Activated T-cell treated with anti-CD3 and anti-CD28 coated beads for 1 hour (primary cell): ENCODE measurements around the gene MRS2.

Experiments used
- DNase-seq: peaks from one replicate; pipeline ENCODE4 v3.0.0-alpha.2; 2020; ENCODE audit warnings: low read depth

The MRS2 gene

DNA sequence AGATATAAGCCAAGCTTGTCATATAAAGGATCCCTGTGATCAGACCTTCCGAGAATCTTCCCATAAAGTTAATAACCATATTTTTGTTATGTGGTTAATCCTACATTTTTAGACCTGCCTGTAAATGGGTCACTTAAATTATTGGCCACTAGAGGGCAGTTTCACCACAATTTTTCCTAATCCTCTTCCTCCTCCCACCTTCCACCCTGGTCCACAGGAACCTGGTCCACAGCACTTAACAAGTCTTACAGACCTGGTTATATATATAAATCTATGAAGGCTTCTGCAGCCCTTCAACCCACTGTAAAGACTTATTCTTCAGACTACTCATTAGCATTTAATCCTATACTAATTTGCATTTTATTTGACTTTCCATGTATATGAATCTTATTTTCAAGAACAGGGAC is 28.3 kb downstream of the MRS2 start:
- no peak for DNase-seq

DNA sequence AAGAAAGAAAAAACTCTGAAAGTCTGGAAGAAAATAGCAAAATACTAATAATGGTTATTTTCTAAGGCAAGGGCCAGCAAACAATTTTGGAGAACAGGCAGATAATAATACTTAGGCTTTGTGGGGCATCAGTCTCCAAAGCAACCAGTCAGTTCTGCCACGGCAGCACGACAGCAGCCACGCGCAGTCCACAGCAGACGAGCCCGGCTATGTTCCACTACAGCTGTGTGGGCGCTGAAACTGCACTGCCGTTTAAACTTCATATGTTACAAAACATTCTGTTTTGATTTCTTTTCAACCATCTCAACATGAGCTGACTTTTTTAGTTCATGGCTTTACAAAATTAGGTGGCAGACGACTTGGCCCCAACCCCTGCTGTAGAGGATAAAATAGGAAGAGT is 29.9 kb downstream of the MRS2 start:
- no peak for DNase-seq

DNA sequence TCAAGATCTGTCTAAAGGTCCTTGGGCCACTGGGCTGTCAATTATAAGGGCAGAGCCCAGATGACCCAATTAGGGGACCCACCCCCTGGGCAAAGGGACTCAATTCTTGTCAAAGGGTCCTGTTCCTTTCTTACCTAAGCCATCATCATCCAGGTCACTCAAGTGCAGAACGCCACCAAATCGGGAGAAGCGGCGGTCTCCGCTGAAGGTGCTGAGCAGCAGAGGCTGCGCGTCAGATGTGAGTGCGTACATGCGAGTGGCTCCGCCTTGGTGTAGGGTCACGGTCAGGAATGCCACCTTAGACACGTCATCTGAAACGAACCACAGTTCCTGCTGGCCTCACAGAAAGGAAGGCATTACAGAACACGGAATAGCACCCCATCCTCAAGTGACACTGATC is 34.2 kb downstream of the MRS2 start:
- no peak for DNase-seq

DNA sequence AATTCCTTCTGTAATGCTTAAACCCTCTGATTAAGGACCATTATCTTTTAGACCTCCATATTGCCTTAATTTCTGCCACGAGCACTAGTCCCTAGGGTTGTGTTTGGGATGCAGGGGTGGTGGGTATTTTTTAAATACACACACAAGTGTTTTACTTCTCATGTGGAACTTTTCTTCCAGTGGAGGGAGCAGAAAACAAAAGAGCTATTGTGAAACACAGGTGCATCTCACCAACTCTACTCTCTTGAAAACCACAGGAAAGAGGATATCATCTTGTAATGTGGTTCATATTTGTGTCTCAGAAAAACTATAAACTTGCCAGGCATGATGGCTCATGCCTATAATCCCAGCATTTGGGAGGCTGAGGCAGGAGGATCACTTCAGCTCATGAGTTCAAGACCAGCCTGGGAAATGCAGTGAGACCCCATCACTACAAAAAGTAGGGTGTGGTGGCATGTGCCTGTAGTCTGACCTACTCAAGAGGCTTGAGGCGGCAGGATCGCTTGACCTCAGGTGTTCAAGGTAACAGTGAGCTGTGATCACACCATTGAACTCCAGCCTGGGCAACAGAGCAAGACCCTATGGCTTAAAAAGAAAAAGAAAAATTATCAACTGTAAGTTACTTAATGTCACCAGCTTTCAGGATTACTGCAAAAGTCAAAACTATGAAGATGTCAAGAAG is 37.3 kb downstream of the MRS2 start:
- no peak for DNase-seq

DNA sequence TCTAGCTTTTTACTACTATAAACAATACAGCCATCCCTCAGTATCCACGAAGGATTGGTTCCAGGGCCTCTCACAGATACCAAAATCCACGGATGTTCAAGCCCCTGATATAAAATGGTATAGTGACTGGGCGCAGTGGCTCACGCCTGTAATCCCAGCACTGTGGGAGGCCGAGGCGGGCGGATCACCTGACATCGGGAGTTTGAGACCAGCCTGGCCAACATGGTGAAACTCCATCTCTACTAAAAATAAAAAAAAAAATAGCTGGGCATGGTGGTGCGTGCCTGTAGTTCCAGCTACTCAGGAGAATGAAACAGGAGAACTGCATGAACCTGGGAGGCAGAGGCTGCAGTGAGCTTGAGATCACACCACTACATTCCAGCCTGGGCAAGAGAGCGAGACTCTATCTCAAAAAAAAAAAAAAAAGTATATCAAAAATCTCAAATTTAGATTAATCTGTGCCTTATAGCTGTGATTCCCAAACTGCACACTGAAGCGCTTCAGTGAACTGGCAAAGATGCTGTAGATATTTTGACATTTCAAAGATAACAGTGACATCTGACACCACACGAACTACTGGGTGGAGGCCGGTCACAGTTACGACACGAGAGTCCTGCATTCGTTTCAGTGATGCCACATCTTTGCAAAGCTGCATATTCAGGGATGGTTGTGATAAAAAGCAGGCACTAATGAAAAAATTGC is 38.3 kb downstream of the MRS2 start:
- DNase-seq: no peak

DNA sequence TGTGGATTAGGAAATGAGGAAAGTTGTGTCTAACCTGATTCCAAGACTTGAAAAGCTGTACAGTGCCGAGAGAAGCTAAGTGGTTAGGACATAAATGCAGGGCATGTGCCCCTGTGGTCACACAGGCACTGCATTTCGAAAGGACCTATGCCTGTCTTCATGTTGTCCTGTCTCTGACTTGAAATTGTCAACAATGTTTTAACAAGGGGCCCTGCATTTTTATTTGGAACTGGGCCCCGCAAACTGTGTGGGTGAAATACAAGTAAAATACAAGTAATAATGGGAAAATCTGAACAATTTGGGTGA is 38.8 kb downstream of the MRS2 start:
- no peak for DNase-seq

DNA sequence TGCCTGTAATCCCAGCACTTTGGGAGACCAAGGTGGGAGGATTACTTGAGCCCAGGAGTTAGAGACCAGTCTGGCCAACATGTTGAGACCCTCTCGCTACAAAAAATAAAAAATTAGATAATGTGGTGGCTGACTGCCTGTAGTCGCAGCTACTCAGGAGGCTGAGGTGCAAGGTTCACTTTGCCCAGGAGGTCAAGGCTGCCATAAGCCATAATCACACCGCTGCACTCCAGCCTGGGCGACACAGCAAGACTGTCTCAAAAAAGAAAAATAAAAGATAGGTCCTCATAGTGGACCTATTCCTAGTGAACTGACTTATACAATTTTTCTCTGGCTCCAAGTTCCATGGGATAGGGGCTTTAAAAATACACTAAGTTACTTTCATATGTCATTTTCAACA is 41.9 kb downstream of the MRS2 start:
- DNase-seq: no peak

DNA sequence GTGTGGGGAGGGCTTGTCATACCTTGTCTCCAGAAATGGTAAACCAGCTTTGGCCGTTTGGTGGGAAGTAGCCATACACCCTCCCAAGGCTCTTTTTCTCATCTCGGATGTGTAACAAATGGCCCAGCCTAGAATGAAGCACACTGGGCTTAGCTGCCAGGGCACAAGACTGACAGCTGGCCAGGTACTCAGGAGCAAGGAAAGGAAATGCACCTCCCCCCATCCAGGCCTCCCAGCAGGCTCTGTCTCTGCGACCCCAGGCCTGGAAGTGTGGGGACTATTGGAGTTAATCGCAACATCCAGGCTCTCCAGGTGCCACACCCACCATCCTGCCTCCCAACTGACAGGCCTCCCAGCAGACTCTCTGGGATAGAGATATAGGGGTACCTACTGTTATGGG is 43.0 kb downstream of the MRS2 start:
- DNase-seq: no peak

DNA sequence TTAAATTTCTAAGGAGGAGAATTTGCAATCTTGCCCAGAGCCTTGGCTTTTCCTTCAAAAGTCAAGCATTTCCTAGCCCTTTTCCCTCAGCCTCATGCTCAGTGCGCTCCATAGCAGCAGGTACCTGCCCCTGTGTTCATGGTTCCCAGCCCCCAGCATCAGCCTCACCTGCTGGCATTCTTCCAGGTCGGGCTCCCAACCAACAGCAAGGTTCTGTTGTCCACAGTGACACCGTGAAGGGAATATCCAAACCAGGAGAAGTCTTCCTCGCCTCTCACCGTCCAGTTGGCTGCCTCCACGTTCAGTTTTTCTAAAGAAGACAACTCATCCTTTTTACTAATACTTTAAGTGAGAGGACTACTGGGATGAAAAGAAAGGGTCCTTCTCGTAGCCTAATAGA is 43.9 kb downstream of the MRS2 start:
- DNase-seq: no peak

DNA sequence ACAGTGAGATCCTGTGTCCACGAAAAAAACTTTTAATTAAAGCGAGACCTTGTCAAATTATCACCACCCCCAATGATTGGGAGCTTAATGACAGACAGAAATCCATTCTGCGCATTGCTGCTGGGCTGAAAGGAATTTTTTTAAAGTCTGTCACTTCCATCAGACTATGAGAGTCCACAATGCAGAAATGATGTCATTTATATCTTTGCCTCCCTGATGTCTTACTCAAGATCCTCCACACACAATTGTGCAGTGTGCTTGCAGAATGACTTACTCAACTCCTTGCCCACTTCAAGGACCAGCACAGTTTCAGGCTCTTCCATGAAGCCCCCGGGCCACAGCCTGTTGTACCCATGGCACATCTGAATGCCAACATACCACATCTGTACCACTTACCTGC is 45.7 kb downstream of the MRS2 start:
- DNase-seq: no peak

DNA sequence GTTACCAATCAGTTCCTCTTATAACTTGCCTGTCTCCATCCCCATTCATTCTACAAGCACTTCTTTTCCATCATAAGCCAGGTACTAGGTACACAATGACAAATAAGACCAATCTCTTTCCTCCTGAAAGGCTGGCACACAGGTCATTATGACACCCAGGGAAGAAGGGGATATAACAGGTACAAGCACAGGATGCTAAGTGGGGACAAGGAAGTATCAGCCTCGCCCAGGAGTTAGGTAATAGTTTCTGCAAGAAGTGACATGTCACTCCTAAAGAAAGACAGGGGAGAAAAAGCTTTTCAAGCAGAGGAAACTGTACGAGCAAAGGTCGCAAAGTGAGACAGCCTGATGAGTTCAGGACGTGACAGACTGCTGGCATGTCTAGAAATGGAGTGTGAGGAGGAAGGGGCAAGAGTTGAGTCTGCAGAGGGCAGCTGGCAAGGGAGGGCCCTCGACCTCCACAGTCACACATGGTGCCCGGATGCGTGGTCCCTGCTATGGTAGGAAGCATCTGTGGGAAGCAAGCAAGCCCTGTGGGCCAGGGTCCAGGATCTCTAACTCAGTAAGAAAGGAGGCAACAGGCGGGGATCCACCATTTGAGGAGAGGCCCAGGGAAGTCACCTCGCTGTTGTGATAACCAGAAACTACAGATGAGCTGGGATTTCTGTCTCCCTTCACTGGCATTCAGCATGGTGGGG is 46.2 kb downstream of the MRS2 start:
- no peak for DNase-seq

DNA sequence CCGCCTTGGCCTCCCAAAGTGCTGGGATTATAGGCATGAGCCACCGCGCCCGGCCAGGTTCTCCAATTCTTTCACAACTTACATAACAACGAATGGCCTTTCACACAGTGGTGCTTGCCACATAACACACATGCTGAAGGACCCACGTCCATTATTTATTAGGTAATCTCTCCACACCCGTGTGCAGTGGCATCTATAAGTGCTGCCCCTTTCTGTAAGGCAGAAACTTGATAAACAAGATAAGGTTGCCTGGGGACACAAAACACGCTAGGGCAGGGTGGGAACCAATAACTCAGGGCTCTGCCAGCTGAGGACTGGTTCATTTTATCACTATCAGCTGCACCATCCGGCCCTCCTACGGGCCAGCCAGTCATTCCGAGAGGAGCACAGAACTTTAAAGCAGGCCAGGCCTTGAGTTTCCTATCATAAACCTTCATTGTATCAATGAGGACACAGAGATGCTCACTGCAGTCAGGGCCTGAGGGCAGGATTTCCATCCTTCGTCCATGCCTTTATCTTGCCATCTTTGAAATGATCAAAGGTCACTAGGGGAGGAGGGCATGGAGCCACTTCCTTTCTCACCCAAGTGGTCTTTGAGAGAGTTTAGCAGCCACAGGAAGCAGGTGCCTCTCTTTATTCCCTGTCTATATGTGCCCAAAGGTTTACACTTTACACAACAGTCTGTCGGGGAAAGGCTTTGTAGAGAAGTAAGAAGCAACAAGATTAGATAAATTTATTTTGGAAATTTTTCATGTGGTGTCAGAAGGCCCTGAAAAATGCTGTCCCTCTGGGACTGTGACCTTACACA is 49.0 kb downstream of the MRS2 start:
- no peak for DNase-seq

DNA sequence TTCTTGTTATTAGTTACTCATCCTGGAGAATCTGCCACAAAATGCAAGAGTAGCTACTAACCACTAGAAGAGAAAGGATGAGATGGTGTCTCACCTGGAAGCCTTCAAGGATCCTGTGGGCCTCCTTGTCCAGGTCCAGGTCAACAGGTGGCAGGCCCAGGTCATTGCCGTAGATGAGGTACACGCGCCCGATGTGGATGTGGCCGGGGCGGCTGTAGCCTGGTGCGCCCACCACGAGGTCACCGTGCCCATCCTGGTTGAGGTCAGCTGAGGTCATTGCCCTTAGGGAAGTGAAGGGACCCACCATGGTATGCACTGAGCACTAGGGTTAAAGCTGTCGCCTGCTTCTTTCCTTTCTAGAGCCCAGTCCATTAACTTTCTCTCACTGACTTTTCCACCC is 51.2 kb downstream of the MRS2 start:
- DNase-seq: no peak

DNA sequence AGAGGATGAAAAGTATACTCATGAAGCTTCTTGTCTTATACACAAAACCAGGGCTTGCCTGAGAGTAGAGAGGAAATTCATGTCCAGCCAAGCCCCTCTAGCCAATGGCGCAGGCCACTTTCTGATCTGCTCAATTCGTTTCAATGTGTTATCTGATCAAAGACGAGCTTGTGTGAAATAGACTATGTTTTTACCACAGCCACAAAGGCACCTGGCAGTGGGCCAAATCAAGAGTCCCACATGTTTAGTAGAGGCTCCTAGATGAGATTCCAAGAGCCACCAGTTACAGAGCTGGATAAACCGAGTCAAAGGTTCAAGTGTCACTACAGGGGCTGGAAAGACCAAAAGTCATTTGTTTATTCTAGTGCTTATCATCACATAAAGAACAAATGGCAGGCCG is 51.7 kb downstream of the MRS2 start:
- no peak for DNase-seq

DNA sequence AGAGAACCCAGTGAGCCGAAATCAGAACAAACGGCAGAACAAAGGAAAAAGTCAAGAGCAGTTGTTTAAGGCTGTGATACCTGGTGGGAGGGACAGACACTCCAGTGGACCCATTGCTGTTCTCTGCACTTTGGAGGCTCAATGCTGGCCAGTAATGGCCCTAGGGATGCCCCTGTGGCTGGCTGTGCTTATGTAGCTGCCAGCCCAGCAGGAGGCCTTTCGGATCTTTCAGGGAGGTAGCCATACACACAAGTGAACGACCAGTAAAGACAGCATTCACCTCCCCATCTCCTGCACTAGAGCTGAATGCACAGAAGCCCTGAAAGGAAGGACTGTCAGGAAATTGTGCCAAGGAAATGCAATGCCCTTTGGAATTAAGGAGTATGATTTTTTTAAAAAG is 52.3 kb downstream of the MRS2 start:
- no peak for DNase-seq

DNA sequence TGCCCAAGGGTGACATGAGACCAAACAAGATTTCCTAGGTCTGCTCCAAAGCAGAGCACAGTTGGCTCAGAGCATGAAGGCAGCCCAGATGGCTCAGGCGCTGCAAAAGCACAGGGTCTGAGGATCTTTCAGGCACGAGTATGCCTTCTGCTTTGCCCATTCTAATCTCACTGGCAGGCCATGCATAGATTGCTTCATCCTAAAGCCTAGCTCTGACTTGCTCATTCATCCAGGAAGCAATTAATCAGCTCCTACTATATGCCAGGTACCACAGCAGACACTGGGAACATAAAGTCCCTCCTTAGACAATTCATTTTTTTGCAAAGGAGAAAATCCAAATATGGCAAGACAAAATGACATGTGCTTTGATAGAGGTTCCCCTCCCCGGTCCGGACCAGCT is 55.4 kb downstream of the MRS2 start:
- no peak for DNase-seq

DNA sequence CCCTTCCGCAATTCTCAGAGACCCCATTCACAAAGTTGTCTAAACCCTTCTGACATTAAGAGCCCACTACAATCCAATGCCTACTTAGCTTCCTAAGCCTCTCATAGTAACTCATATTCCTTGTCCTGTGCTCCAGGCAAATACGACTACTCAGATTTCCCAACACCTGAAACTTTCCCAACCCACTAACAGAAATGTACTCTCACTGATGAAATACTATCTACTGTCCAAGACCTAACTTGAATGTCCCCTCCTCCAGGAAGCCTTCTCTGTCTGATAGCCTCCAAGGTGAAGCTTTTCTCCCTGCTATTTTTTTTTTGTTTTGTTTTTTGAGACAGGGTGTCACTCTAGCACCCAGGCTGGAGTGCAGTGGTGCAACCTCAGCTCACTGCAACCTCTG is 56.2 kb downstream of the MRS2 start:
- DNase-seq: no peak

DNA sequence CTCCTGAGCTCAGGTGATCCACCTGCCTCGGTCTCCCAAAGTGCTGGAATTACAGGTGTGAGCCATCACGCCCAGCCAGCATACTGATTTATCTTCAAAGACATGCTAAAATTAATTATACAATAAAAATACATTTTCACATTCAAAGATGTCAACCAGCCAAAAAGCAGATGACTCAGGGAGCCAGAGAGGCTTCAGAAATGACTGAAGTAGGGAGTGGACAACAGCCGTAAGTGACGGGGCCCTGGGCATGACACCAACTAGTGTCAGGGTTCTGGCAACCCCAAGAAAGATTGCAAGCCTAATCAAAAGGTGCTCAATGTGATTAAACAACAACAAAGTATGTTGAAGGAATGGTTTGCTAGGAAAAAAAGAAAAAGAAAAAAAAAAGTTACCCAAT is 58.2 kb downstream of the MRS2 start:
- no peak for DNase-seq

DNA sequence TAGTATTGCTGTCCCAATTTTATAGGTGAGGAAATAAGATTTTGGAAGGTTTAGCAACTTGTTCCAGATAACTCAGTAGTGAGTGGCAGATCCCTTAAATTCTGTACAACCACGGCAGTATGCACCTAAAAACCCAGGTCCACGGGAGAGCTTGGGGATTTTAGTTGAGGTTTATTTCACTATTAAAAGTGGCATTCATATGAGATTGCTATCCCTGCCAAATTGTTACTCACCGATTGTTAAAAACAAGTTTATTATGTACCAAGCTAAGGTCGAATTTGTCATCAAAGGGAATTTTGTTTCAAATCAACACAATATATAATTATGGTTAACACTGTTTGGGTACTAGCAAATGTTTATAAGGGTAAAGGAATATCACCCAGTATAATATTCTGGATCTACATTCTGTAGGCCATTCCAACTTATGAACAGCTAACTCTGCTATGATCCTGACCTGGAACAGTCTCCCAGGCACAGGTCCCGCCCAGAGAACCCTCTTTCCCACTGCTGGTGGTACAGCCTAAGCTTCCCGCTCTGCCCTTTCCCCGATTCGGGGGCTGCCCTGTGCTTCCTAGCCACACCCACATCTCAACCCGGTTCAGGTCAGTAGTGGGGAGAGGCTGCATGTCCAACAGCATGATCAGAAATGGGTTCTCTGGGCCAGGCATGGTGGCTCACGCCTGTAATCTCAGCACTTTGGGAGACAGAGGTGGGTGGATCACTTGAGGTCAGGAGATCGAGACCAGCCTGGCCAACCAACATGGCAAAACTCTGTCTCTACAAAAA is 61.7 kb downstream of the MRS2 start:
- no peak for DNase-seq

DNA sequence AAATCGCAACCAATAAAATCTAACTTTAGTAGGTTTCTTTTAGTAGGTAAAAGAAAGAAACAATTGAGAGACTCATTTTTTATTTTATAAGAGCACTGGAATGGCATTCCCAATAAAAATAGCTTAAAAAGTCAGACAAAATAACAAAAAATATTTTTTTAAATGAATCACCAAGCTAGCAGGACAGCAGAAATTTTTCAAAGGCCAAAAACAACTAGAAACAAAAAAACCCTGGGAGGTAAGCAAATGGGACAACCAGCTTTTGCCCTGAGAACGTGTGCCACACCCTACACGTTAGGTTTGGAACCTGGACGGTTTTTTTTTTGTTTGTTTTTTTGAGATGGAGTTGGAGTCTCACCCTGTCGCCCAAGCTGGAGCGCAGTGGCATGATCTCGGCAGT is 67.1 kb downstream of the MRS2 start:
- DNase-seq: no peak

DNA sequence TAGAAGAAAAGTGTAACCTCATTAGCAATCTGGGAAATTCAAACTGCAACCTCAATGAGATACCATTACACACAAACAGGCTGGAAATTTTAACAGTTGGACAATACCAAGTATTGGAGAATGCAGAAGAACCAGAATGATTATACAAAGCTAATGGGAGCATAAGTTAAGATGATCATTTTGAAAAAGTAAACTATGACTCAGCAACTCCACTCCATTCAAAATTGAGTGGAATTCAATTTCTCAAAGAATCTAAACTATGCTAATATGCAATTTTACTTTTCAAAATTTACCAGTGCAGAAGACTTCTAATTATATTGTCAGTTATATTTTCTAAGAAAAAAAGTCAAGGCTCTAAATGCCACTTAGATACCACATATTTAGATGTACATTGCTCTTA is 69.4 kb downstream of the MRS2 start:
- no peak for DNase-seq
